ENCODE measurements around the gene OCA2.

- TF ChIP-seq CTCF (IDR thresholded peaks at IDR 0.05; ENCODE audit: low read length) = no peak
- no peak for TF ChIP-seq EZH2 (optimal IDR thresholded peaks at IDR 0.05; ENCODE audit: low read depth, low read length)
- no peak for TF ChIP-seq EZH2phosphoT487 (IDR thresholded peaks at IDR 0.05; ENCODE audit: low read length)
Measured at GRCh38 chr15:28118083-28118482, 19.0 kb upstream of the OCA2 start.
